GM23338 (cell line): Measurements from ENCODE around the gene LDB3. TPM values are rescaled to one million over a fixed set of nuclear protein-coding genes. Genes with fewer than 3 reads are reported as not detected.

Experiments used
- ATAC-seq: fragments of 200-7000 bp; cut with Tn5 transposase; 3 replicates; pipeline ENCODE4 v1.9.1; 2020
- DNase-seq: peaks from one replicate; pipeline ENCODE4 v3.0.0-alpha.2; 2015; ENCODE audit warnings: low spot score
- H2AFZ ChIP-seq: fragments of 200-600 bp; sonication (generic); 2 replicates; pipeline ENCODE4 v1.8.0; 2016; ENCODE audit warnings: antibody characterized with exemption, mild to moderate bottlenecking, moderate library complexity
- H3F3A ChIP-seq: fragments of 200-600 bp; sonication (generic); replicated peaks from 2 replicates; pipeline ENCODE4 v1.8.0; 2017; ENCODE audit warnings: antibody characterized with exemption, mixed run types, low read depth
- H3K27ac ChIP-seq: fragments of 200-600 bp; sonication (generic); 2 replicates; pipeline ENCODE4 v1.6.1; 2016; ENCODE audit warnings: low read depth
- H3K27me3 ChIP-seq: fragments of 200-600 bp; sonication (generic); 2 replicates; pipeline ENCODE4 v1.8.0; 2016; ENCODE audit warnings: mild to moderate bottlenecking, mixed run types, moderate library complexity; ENCODE audit not compliant: insufficient read depth
- H3K36me3 ChIP-seq: fragments of 200-600 bp; sonication (generic); 2 replicates; pipeline ENCODE4 v1.8.0; 2016; ENCODE audit warnings: mild to moderate bottlenecking; ENCODE audit not compliant: insufficient read depth
- H3K4me1 ChIP-seq: fragments of 200-600 bp; sonication (generic); 2 replicates; pipeline ENCODE4 v1.8.0; 2016; ENCODE audit warnings: mild to moderate bottlenecking, moderate library complexity; ENCODE audit not compliant: insufficient read depth
- H3K4me2 ChIP-seq: fragments of 200-600 bp; sonication (generic); 2 replicates; pipeline ENCODE4 v1.7.1; 2017; ENCODE audit warnings: mixed run types
- H3K4me3 ChIP-seq: fragments of 200-600 bp; sonication (generic); 2 replicates; pipeline ENCODE4 v1.6.1; 2016; ENCODE audit warnings: mixed run types
- H3K79me2 ChIP-seq: fragments of 200-600 bp; sonication (generic); replicated peaks from 2 replicates; pipeline ENCODE4 v1.8.0; 2017; ENCODE audit warnings: mild to moderate bottlenecking; ENCODE audit not compliant: insufficient read depth
- H3K9me2 ChIP-seq: fragments of 200-600 bp; sonication (generic); 2 replicates; pipeline ENCODE4 v1.8.0; 2017; ENCODE audit not compliant: insufficient read depth
- H4K20me1 ChIP-seq: fragments of 200-600 bp; sonication (generic); replicated peaks from 2 replicates; pipeline ENCODE4 v1.8.0; 2017; ENCODE audit warnings: mild to moderate bottlenecking; ENCODE audit not compliant: insufficient read depth
- H3K27ac Mint-ChIP-seq: 2 replicates; pipeline ENCODE4 v1.8.0; 2020; ENCODE audit warnings: inconsistent platforms, mild to moderate bottlenecking, moderate library complexity, mixed read lengths
- H3K27me3 Mint-ChIP-seq: 3 replicates; pipeline ENCODE4 v1.8.0; 2022; ENCODE audit warnings: low read depth, mild to moderate bottlenecking, moderate library complexity, mixed read lengths, inconsistent platforms; ENCODE audit not compliant: insufficient read depth, poor library complexity
- H3K36me3 Mint-ChIP-seq: 3 replicates; pipeline ENCODE4 v1.8.0; 2021; ENCODE audit warnings: low read depth, mild to moderate bottlenecking, inconsistent platforms, moderate library complexity, mixed read lengths
- H3K4me1 Mint-ChIP-seq: 3 replicates; pipeline ENCODE4 v1.8.0; 2020; ENCODE audit warnings: mild to moderate bottlenecking, inconsistent platforms, mixed read lengths
- H3K4me3 Mint-ChIP-seq: 3 replicates; pipeline ENCODE4 v1.8.0; 2021; ENCODE audit warnings: moderate library complexity, mild to moderate bottlenecking, inconsistent platforms, mixed read lengths
- H3K9me3 Mint-ChIP-seq: 3 replicates; pipeline ENCODE4 v1.8.0; 2020; ENCODE audit warnings: moderate library complexity, mild to moderate bottlenecking, inconsistent platforms, mixed read lengths
- CREB1 ChIP-seq: fragments of 250-450 bp; sonication (Bioruptor Pico); IDR thresholded peaks from 2 replicates; pipeline ENCODE4 v1.5.0; 2020; ENCODE audit warnings: low read depth, mild to moderate bottlenecking, moderate library complexity
- EZH2 ChIP-seq: fragments of 200-600 bp; sonication (generic); IDR thresholded peaks from one replicate; pipeline ENCODE4 v1.8.0; 2017; ENCODE audit warnings: antibody characterized with exemption, mild to moderate bottlenecking, low read depth; ENCODE audit not compliant: unreplicated experiment
- EZH2phosphoT487 ChIP-seq: fragments of 200-600 bp; sonication (generic); IDR thresholded peaks from one replicate; pipeline ENCODE4 v1.8.1; 2018; ENCODE audit warnings: antibody characterized with exemption; ENCODE audit not compliant: unreplicated experiment
- NANOG ChIP-seq: IDR thresholded peaks from 2 replicates; pipeline ENCODE4 v1.6.1; 2016; ENCODE audit warnings: antibody characterized with exemption, borderline replicate concordance
- ZNF114 ChIP-seq: fragments of 250-450 bp; sonication (Bioruptor Pico); IDR thresholded peaks from 2 replicates; pipeline ENCODE4 v1.5.0; 2020; ENCODE audit warnings: mild to moderate bottlenecking, moderate library complexity
- ZNF331 ChIP-seq: fragments of 250-450 bp; sonication (Bioruptor Pico); IDR thresholded peaks from 2 replicates; pipeline ENCODE4 v1.5.0; 2020; ENCODE audit warnings: low read depth, mild to moderate bottlenecking, moderate library complexity
- polyA plus RNA-seq: library from polyadenylated mRNA; unstranded; fragments of >200 nt; fragmentation: Nextera tagmentation; extraction: Ambion mirVana; gene quantifications from 2 replicates; pipeline ENCODE4 v1.2.1, GENCODE V29; 2016
- total RNA-seq: library from RNA; depleted of rRNA; stranded (reverse); fragments of >200 nt; shearing (Covaris generic); gene quantifications from 2 replicates; pipeline ENCODE4 v1.2.3, GENCODE V29; 2014
- TF ChIP-seq, protein P1 (sequence below): IDR thresholded peaks from 2 replicates; pipeline ENCODE4 v1.6.1; 2016; ENCODE audit warnings: antibody characterized with exemption
- TF ChIP-seq, protein P2 (sequence below): IDR thresholded peaks from one replicate; pipeline ENCODE4 v1.6.1; 2018; ENCODE audit warnings: antibody characterized with exemption; ENCODE audit not compliant: unreplicated experiment
- TF ChIP-seq, protein P3 (sequence below), 2 experiments: fragments of 200-600 bp in 1 of 2; sonication (generic) in 1 of 2; conservative IDR thresholded peaks; 2 replicates each; pipeline versions ENCODE4 v1.5.1 to v1.6.1; 2016 to 2017; ENCODE audit warnings: antibody characterized with exemption in 2 of 2, low read depth in 2 of 2, mild to moderate bottlenecking in 2 of 2, moderate library complexity in 1 of 2
- TF ChIP-seq, protein P4 (sequence below): fragments of 250-450 bp; sonication (Bioruptor Pico); IDR thresholded peaks from 2 replicates; pipeline ENCODE4 v1.5.0; 2020; ENCODE audit warnings: mild to moderate bottlenecking, moderate library complexity

Gene LDB3
- total and polyA plus RNA-seq, 2 experiments from 2014 or later = 0.14 to 0.16 TPM

DNA sequence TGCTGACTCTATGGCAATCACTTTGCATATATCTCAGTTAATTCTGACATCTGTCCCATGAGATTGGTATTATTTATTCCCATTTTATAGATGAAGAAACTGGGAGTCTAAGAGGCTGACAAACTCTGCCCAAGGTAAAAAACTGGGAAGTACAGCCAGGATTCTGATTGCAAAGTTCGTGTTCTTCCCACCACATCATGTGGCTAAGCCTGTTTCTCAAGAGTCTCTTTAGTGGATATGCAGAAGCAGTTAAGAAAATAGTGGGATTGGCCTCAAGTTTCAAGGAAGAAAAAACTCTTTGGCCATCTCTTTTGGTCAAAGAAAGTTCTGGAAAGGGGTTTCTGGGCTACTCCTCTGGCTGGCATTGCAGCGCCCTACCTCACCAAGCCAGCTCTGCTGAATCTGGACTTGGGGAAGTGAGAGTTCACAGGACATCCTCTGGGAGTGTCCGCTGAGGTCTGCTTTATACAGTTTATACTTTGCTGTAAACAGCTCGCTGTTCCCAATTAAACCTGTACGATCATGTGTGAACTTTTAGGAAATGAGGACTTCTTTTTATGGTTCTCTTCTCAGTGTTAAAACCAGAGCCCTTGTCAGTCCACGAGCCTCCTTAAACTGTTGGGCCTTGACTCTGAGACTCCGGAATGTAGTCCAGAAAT is 75.9 kb downstream of the LDB3 start (continued):
- no peak for TF ChIP-seq EZH2
- TF ChIP-seq NANOG = no peak
- TF ChIP-seq ZNF114 (CRISPR knock-in tag) = no peak
- TF ChIP-seq, protein P1, sequence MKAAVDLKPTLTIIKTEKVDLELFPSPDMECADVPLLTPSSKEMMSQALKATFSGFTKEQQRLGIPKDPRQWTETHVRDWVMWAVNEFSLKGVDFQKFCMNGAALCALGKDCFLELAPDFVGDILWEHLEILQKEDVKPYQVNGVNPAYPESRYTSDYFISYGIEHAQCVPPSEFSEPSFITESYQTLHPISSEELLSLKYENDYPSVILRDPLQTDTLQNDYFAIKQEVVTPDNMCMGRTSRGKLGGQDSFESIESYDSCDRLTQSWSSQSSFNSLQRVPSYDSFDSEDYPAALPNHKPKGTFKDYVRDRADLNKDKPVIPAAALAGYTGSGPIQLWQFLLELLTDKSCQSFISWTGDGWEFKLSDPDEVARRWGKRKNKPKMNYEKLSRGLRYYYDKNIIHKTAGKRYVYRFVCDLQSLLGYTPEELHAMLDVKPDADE = no peak
- TF ChIP-seq, protein P2, sequence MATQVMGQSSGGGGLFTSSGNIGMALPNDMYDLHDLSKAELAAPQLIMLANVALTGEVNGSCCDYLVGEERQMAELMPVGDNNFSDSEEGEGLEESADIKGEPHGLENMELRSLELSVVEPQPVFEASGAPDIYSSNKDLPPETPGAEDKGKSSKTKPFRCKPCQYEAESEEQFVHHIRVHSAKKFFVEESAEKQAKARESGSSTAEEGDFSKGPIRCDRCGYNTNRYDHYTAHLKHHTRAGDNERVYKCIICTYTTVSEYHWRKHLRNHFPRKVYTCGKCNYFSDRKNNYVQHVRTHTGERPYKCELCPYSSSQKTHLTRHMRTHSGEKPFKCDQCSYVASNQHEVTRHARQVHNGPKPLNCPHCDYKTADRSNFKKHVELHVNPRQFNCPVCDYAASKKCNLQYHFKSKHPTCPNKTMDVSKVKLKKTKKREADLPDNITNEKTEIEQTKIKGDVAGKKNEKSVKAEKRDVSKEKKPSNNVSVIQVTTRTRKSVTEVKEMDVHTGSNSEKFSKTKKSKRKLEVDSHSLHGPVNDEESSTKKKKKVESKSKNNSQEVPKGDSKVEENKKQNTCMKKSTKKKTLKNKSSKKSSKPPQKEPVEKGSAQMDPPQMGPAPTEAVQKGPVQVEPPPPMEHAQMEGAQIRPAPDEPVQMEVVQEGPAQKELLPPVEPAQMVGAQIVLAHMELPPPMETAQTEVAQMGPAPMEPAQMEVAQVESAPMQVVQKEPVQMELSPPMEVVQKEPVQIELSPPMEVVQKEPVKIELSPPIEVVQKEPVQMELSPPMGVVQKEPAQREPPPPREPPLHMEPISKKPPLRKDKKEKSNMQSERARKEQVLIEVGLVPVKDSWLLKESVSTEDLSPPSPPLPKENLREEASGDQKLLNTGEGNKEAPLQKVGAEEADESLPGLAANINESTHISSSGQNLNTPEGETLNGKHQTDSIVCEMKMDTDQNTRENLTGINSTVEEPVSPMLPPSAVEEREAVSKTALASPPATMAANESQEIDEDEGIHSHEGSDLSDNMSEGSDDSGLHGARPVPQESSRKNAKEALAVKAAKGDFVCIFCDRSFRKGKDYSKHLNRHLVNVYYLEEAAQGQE = no peak
- no peak for TF ChIP-seq CREB1 (CRISPR knock-in tag)
- TF ChIP-seq, protein P3, sequence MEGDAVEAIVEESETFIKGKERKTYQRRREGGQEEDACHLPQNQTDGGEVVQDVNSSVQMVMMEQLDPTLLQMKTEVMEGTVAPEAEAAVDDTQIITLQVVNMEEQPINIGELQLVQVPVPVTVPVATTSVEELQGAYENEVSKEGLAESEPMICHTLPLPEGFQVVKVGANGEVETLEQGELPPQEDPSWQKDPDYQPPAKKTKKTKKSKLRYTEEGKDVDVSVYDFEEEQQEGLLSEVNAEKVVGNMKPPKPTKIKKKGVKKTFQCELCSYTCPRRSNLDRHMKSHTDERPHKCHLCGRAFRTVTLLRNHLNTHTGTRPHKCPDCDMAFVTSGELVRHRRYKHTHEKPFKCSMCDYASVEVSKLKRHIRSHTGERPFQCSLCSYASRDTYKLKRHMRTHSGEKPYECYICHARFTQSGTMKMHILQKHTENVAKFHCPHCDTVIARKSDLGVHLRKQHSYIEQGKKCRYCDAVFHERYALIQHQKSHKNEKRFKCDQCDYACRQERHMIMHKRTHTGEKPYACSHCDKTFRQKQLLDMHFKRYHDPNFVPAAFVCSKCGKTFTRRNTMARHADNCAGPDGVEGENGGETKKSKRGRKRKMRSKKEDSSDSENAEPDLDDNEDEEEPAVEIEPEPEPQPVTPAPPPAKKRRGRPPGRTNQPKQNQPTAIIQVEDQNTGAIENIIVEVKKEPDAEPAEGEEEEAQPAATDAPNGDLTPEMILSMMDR (conservative IDR thresholded peaks at IDR 0.05; ENCODE audit: low read depth in 2 of 2) = no peak
- TF ChIP-seq ZNF331 (CRISPR knock-in tag) = no peak

DNA sequence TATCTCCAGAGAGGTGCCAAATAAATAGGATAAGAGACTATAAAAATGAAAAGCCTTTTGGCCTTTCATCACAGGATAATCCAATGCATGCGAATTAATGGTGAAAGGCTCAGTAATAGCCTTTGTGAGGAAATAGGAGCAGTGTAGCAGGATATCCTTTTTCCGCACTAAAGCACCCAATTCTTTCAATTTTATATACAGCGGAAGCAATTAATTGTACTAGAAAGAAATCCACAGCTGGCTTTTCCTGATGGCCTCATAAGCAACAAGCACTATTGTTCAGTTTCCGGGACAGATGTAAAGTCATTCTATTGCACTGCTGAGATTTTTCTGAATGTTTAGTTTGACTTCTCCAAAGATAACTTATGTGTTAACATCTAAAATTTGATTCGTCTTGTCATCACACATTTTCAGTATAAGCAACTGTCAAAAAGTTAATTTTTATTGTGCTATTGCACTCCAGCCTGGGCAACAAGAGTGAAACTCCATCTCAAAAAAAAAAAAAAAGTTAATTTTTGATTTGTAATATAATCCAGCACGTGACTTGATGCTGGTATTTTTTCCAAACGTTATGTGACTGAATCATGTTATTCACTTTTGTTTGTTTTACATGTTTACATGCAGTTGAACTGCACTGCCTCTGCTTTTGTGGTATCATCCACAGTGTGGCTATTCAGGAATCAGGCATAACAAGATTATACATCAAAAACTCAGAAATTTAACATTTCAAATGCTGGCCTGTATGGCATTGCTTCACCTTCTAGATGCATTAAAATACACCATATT is 79.7 kb downstream of the LDB3 start:
- H3K36me3 ChIP-seq = no peaks in the 10 kb centered on the region
- H3K4me2 ChIP-seq = no peak overlapping the region
- Mint-ChIP-seq H3K36me3 (0 out of 3 replicates have a peak, but pooled peaks cover 3% of the 10 kb centered on the region), H3K27me3 (peaks cover 4% of the 10 kb centered on the region), H3K27ac (no peak overlapping the region), H3K9me3 (no peaks in the 10 kb centered on the region), H3K4me3 (no peak overlapping the region), H3K4me1 (peaks cover 13% of the 10 kb centered on the region)
- H3K4me3 ChIP-seq = no peak overlapping the region
- H2AFZ ChIP-seq = no peak overlapping the region
- H3K4me1 ChIP-seq = peaks cover 21% of the 10 kb centered on the region
- no peak overlapping the region for H3K27ac ChIP-seq
- no peaks in the 10 kb centered on the region for H3K9me2 ChIP-seq
- H3K27me3 ChIP-seq = no peaks in the 10 kb centered on the region
- 0 out of 2 replicates have a peak, but pooled peaks cover 5% of the 10 kb centered on the region for H4K20me1 ChIP-seq
- DNase-seq = no peak
- ATAC-seq = no peak
- H3K79me2 ChIP-seq = peaks cover 5% of the 10 kb centered on the region; the same call in 1 of the 2 replicates
- peaks cover 11% of the 10 kb centered on the region for H3F3A ChIP-seq
- TF ChIP-seq CREB1 (CRISPR knock-in tag) (no peak), ZNF114 (CRISPR knock-in tag) (no peak), ZNF331 (CRISPR knock-in tag) (no peak), EZH2phosphoT487 (no peak)
- TF ChIP-seq, protein P4, sequence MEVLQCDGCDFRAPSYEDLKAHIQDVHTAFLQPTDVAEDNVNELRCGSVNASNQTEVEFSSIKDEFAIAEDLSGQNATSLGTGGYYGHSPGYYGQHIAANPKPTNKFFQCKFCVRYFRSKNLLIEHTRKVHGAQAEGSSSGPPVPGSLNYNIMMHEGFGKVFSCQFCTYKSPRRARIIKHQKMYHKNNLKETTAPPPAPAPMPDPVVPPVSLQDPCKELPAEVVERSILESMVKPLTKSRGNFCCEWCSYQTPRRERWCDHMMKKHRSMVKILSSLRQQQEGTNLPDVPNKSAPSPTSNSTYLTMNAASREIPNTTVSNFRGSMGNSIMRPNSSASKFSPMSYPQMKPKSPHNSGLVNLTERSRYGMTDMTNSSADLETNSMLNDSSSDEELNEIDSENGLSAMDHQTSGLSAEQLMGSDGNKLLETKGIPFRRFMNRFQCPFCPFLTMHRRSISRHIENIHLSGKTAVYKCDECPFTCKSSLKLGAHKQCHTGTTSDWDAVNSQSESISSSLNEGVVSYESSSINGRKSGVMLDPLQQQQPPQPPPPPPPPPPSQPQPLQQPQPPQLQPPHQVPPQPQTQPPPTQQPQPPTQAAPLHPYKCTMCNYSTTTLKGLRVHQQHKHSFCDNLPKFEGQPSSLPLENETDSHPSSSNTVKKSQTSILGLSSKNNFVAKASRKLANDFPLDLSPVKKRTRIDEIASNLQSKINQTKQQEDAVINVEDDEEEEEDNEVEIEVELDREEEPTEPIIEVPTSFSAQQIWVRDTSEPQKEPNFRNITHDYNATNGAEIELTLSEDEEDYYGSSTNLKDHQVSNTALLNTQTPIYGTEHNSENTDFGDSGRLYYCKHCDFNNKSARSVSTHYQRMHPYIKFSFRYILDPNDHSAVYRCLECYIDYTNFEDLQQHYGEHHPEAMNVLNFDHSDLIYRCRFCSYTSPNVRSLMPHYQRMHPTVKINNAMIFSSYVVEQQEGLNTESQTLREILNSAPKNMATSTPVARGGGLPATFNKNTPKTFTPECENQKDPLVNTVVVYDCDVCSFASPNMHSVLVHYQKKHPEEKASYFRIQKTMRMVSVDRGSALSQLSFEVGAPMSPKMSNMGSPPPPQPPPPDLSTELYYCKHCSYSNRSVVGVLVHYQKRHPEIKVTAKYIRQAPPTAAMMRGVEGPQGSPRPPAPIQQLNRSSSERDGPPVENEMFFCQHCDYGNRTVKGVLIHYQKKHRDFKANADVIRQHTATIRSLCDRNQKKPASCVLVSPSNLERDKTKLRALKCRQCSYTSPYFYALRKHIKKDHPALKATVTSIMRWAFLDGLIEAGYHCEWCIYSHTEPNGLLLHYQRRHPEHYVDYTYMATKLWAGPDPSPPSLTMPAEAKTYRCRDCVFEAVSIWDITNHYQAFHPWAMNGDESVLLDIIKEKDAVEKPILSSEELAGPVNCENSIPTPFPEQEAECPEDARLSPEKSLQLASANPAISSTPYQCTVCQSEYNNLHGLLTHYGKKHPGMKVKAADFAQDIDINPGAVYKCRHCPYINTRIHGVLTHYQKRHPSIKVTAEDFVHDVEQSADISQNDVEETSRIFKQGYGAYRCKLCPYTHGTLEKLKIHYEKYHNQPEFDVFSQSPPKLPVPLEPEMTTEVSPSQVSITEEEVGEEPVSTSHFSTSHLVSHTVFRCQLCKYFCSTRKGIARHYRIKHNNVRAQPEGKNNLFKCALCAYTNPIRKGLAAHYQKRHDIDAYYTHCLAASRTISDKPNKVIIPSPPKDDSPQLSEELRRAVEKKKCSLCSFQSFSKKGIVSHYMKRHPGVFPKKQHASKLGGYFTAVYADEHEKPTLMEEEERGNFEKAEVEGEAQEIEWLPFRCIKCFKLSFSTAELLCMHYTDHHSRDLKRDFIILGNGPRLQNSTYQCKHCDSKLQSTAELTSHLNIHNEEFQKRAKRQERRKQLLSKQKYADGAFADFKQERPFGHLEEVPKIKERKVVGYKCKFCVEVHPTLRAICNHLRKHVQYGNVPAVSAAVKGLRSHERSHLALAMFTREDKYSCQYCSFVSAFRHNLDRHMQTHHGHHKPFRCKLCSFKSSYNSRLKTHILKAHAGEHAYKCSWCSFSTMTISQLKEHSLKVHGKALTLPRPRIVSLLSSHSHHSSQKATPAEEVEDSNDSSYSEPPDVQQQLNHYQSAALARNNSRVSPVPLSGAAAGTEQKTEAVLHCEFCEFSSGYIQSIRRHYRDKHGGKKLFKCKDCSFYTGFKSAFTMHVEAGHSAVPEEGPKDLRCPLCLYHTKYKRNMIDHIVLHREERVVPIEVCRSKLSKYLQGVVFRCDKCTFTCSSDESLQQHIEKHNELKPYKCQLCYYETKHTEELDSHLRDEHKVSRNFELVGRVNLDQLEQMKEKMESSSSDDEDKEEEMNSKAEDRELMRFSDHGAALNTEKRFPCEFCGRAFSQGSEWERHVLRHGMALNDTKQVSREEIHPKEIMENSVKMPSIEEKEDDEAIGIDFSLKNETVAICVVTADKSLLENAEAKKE (CRISPR knock-in tag) = no peak
